ENCODE data around the gene MROH8. TPM values are rescaled to one million over a fixed set of nuclear protein-coding genes. Genes with fewer than 3 reads are reported as not detected.

The MROH8 gene
- total RNA-seq, 4 donors from 2014 or later = 1.6 to 6.2 (median 3.2) TPM

DNA sequence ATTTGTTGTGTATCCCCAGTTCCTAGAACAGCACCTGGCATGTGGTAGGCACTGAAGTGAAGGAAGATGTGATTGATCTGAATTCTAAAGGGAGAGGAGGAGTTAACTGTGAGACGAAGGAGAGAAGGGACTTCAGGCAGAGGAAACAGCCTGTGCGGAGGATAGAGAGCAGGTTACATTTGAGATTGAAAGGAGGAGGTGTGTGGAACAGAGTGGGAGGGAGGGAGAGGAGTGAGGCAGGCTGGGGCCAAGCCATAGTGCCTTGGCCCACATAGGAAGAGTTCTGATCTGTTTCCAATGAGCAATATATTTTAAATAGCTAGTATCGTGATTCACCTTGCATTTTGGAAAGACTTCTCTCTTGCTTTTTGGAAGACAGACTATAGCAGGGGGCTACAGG is 13.9 kb upstream of the MROH8 start:
- no peak overlapping the region for H3K27ac ChIP-seq
- H3K9me3 ChIP-seq = no peaks in the 10 kb centered on the region
- no peak overlapping the region for H3K4me3 ChIP-seq
- H3K36me3 ChIP-seq = peaks cover 0 to 18% of the 10 kb centered on the region in 2 donors
- no peaks in the 10 kb centered on the region for H3K27me3 ChIP-seq
- TF ChIP-seq EP300 (IDR thresholded peaks at IDR 0.05) = no peak
- TF ChIP-seq, protein P1, sequence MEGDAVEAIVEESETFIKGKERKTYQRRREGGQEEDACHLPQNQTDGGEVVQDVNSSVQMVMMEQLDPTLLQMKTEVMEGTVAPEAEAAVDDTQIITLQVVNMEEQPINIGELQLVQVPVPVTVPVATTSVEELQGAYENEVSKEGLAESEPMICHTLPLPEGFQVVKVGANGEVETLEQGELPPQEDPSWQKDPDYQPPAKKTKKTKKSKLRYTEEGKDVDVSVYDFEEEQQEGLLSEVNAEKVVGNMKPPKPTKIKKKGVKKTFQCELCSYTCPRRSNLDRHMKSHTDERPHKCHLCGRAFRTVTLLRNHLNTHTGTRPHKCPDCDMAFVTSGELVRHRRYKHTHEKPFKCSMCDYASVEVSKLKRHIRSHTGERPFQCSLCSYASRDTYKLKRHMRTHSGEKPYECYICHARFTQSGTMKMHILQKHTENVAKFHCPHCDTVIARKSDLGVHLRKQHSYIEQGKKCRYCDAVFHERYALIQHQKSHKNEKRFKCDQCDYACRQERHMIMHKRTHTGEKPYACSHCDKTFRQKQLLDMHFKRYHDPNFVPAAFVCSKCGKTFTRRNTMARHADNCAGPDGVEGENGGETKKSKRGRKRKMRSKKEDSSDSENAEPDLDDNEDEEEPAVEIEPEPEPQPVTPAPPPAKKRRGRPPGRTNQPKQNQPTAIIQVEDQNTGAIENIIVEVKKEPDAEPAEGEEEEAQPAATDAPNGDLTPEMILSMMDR (IDR thresholded peaks at IDR 0.05) = no peak
- TF ChIP-seq POLR2AphosphoS5 (IDR thresholded peaks at IDR 0.05) = no peak
- TF ChIP-seq POLR2A (IDR thresholded peaks at IDR 0.05) = no peak
- ATAC-seq = no peak
- WGBS, 2 donors (ENCODE audit: low coverage in 1 of 2) = 46 to 74% methylated on average over 2 to 3 of the region's 3 CpGs
- H3K4me1 ChIP-seq = peaks cover 0 to 76% (median 21%) of the 10 kb centered on the region in 3 donors

DNA sequence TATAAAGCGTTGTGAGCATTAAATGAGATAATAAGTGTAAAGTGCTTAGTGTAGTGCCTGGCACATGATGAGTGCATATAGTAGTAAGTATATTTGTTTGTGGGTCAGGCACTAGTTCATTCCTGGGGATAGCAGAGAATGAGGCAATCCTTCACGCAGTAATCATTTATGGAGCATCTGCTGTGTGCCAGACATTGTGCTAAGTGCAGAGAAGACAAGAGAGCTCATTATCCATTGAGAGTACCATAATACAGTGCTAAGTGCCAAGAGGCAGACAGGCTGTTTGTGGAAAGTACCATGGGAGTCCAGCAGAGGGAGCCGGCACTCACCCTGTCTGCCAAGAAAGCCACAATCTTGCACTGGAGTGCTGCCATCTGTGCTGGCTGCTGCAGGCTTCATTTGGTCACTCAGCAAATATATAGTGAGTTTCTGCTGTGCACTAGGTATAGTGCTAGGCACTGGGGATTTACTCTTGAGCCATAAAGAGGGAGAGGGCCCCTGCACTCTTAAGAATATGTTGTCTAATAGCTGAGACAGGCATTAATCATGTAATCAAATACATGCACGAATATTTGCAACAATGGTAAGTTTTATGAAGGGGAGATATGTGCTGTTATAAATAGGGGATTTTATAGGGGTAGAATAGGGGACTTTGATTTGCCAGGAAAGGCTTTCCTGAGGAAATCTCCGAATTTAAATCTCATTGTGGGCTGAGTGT is 12.9 kb upstream of the MROH8 start:
- no peaks in the 10 kb centered on the region for H3K27me3 ChIP-seq
- peaks cover 0 to 76% (median 21%) of the 10 kb centered on the region in 3 donors for H3K4me1 ChIP-seq
- no peaks in the 10 kb centered on the region for H3K9me3 ChIP-seq
- peak; percentile 91 for ATAC-seq
- H3K4me3 ChIP-seq = no peak overlapping the region
- no peak overlapping the region for H3K27ac ChIP-seq
- TF ChIP-seq POLR2AphosphoS5 (IDR thresholded peaks at IDR 0.05) (peak; percentile 69), EP300 (IDR thresholded peaks at IDR 0.05) (no peak)
- TF ChIP-seq, protein P1 (IDR thresholded peaks at IDR 0.05) = peak; percentile 88 to 95 (median 90)
- peaks cover 0 to 15% of the 10 kb centered on the region in 2 donors for H3K36me3 ChIP-seq
- WGBS, 2 donors (ENCODE audit: low coverage in 1 of 2) = 11 to 22% methylated on average over 3 to 5 of the region's 5 CpGs

DNA sequence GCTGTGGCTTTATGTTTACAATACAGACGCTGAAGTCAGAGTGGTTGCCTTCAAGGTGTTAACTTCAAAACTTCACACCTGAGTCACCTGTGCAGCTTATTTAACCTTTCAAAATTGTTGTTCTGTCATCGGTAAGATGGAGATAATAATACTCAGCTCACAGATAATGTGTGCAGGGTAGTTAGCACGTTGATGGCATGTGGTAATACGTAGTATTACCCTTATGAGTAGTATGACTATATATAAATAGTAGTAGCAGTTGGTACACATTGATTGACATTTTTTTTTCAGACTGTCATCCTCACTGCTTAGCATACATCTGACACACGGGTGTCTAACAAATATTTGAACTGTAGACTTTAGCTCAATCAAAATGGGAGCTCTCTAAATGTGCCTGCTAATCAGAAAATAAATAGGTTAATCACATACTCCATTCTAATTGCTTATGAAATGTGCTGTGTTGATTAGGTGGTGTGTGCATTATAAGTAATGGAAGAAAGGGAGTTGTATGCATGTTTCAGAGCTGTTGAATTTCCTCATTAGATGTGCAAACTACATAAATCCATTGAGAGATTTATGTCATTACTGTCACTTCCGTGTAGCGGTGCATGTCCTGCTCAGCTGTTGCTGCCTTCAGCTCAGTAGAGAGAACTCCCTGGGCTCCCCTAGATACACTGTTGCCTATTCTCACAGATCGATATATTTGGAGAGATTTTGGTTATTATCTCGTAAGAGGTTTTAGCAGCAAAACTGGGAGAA is 11.2 kb upstream of the MROH8 start:
- WGBS, 2 donors (ENCODE audit: low coverage in 1 of 2) = 68% methylated on average over 5 to 8 of the region's 9 CpGs
- TF ChIP-seq, protein P1 (IDR thresholded peaks at IDR 0.05) = no peak
- TF ChIP-seq EP300 (IDR thresholded peaks at IDR 0.05) = no peak
- no peak for TF ChIP-seq POLR2A (IDR thresholded peaks at IDR 0.05)
- TF ChIP-seq POLR2AphosphoS5 (IDR thresholded peaks at IDR 0.05) = no peak
- no peaks in the 10 kb centered on the region for H3K27me3 ChIP-seq
- H3K4me1 ChIP-seq = peaks cover 0 to 70% (median 21%) of the 10 kb centered on the region in 3 donors
- H3K4me3 ChIP-seq = no peak overlapping the region
- no peak for ATAC-seq
- H3K27ac ChIP-seq = peak overlapping the region in 3 of 4 donors; percentile 14 to 46 (median 26)
- H3K36me3 ChIP-seq = peaks cover 0 to 26% of the 10 kb centered on the region in 2 donors
- no peaks in the 10 kb centered on the region for H3K9me3 ChIP-seq

DNA sequence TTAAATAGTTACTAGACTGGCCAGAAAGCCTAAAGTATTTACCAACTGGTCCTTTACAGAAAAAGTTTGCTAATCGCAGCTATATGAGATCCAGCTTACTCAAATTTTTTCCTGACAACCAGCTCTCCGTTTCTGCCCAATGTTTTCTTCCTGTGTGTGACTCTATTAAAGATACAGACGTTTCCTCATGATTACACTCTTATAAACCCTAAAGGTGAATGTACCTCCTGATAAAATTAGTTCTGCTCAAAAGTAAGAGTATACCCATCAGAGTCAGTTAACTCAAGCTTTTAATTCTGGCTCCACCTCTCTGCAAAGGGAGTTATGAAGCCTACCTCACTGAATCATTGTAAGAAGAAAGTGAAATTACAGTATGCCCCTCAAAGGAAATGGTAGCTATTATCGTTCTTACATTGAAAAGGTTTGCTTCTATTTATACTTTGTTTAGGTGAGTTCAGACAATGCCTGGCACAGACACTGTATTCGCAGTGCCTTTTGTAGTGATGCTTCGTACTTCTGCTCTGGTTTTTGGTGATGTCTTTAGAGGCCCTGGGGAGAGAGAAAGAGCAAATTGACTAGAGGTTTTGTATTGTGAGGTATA is 10.2 kb upstream of the MROH8 start:
- no peak for TF ChIP-seq POLR2A (IDR thresholded peaks at IDR 0.05)
- no peak for TF ChIP-seq EP300 (IDR thresholded peaks at IDR 0.05)
- no peak for TF ChIP-seq POLR2AphosphoS5 (IDR thresholded peaks at IDR 0.05)
- TF ChIP-seq, protein P1 (IDR thresholded peaks at IDR 0.05) = no peak
- 30 to 36% methylated on average over 4 to 6 of the region's 6 CpGs for WGBS, 2 donors (ENCODE audit: low coverage in 1 of 2)
- Histone ChIP-seq H3K27ac (peak overlapping the region in 3 of 4 donors; percentile 14 to 46 (median 26)), H3K27me3 (no peaks in the 10 kb centered on the region), H3K36me3 (peaks cover 0 to 36% of the 10 kb centered on the region in 2 donors), H3K4me3 (no peak overlapping the region), H3K9me3 (no peaks in the 10 kb centered on the region), H3K4me1 (peaks cover 0 to 62% (median 17%) of the 10 kb centered on the region in 3 donors)
- ATAC-seq = no peak

Measured in gastroesophageal sphincter (tissue), 4 donors.